Lower lobe of right lung (tissue), 2 donors: ENCODE data around the gene RGL3. TPM values are rescaled to one million over a fixed set of nuclear protein-coding genes. Genes with fewer than 3 reads are reported as not detected.
"Not testable (repeated sequence)": the region's sequence is repeated elsewhere in the genome, so short reads cannot be mapped to it uniquely, and the experiment has no call there.

ENCODE experiments used
- ATAC-seq, 2 donors: fragments of 200-7000 bp; cut with Tn5 transposase; one replicate each; pipeline ENCODE4 v1.9.1; 2020 to 2022; ENCODE audit warnings: mild to moderate bottlenecking in 2 of 2, moderate library complexity in 2 of 2
- DNase-seq: peaks from one replicate; pipeline ENCODE4 v3.0.0-alpha.2; 2020
- H3K27ac ChIP-seq: fragments of 200-600 bp; one replicate; pipeline ENCODE4 v1.8.0; 2022
- H3K27me3 ChIP-seq: fragments of 200-600 bp; one replicate; pipeline ENCODE4 v1.8.0; 2022; ENCODE audit warnings: low read depth
- H3K36me3 ChIP-seq: fragments of 200-600 bp; one replicate; pipeline ENCODE4 v1.8.0; 2022; ENCODE audit warnings: mild to moderate bottlenecking
- H3K4me1 ChIP-seq: fragments of 200-600 bp; one replicate; pipeline ENCODE4 v1.8.0; 2022
- H3K4me3 ChIP-seq: fragments of 200-600 bp; one replicate; pipeline ENCODE4 v1.8.0; 2022; ENCODE audit warnings: mild to moderate bottlenecking
- H3K9me3 ChIP-seq: fragments of 200-600 bp; one replicate; pipeline ENCODE4 v1.8.0; 2022
- CTCF ChIP-seq: fragments of 200-600 bp; IDR thresholded peaks from one replicate; pipeline ENCODE4 v1.8.0; 2022; ENCODE audit warnings: antibody characterized with exemption, mild to moderate bottlenecking
- intact Hi-C: fragments of 100-400 bp; cut with DNase I; formaldehyde crosslinking; loops from one replicate; pipeline ENCODE4 v1.11.0; 2022
- total RNA-seq: library from RNA; stranded (reverse); fragmentation: NEBNext Ultra II Directional; extraction: Animal tissue kit (Norgen Biotek cat#: 25700); gene quantifications from one replicate; pipeline ENCODE4 v1.2.1, GENCODE V29; 2021
- donor health status: DM: no; HTN: yes; CAD: no; lungs with severe emphysema.

Gene RGL3
- total RNA-seq, 1 donor from 2014 or later: 55.8 TPM

- H3K27me3 ChIP-seq: no peaks in the 10 kb centered on the region
- H3K27ac ChIP-seq: peak overlapping the region; percentile 87
- TF ChIP-seq CTCF: no peak
- intact Hi-C loops: no loop called here
- H3K4me1 ChIP-seq: peaks cover 22% of the 10 kb centered on the region
- H3K4me3 ChIP-seq: peak overlapping the region; percentile 87
- DNase-seq (no peak), ATAC-seq (no peak)
- no peaks in the 10 kb centered on the region for H3K9me3 ChIP-seq
- peaks cover 47% of the 10 kb centered on the region for H3K36me3 ChIP-seq
Observed at GRCh38 chr19:11435833-11436313, 16.8 kb upstream of the RGL3 start.

- peak within 1 kb of the TSS; percentile 87 for H3K27ac ChIP-seq
- TF ChIP-seq CTCF: peak; percentile 91
- DNase-seq (peak; percentile 99), ATAC-seq (peak; percentile 98)
- H3K4me3 ChIP-seq: peak within 1 kb of the TSS; percentile 87
- peaks cover 22% of the 10 kb centered on the region for H3K4me1 ChIP-seq
- H3K36me3 ChIP-seq: peaks cover 41% of the 10 kb centered on the region
- no peaks in the 10 kb centered on the region for H3K27me3 ChIP-seq
- intact Hi-C loops: no loop called here
- no peaks in the 10 kb centered on the region for H3K9me3 ChIP-seq
Observed at GRCh38 chr19:11435057-11435832, 16.1 kb upstream of the RGL3 start, which contains the start of the genes ODAD3 and PRKCSH. TSS of gene ODAD3 (minus strand) at chr19:11435121. CDS start at chr19:11435016, 105 bp downstream. TSS of gene PRKCSH (plus strand) at chr19:11435635. CDS start at chr19:11436118, 483 bp downstream.

GRCh38 chr19:11434703-11435056 lies 15.6 kb upstream of the RGL3 start:
- no peaks in the 10 kb centered on the region for H3K9me3 ChIP-seq
- no peaks in the 10 kb centered on the region for H3K27me3 ChIP-seq
- peak overlapping the region; percentile 87 for H3K4me3 ChIP-seq
- peaks cover 35% of the 10 kb centered on the region for H3K36me3 ChIP-seq
- H3K27ac ChIP-seq: peak overlapping the region; percentile 87
- DNase-seq (no peak), ATAC-seq (peak; percentile 6 to 23)
- peaks cover 22% of the 10 kb centered on the region for H3K4me1 ChIP-seq
- no peak for TF ChIP-seq CTCF
- intact Hi-C loops: no loop called here

GRCh38 chr19:11433526-11433925 lies 14.4 kb upstream of the RGL3 start:
- Histone ChIP-seq H3K4me1 (peaks cover 22% of the 10 kb centered on the region), H3K36me3 (peaks cover 24% of the 10 kb centered on the region)
- H3K27me3 ChIP-seq, H3K4me3 ChIP-seq, intact Hi-C loops, H3K27ac ChIP-seq, H3K9me3 ChIP-seq, ATAC-seq, DNase-seq: not testable (repeated sequence)

GRCh38 chr19:11426656-11427055 lies 7.5 kb upstream of the RGL3 start:
- H3K4me1 ChIP-seq: peaks cover 16% of the 10 kb centered on the region
- no peaks in the 10 kb centered on the region for H3K9me3 ChIP-seq
- DNase-seq (no peak), ATAC-seq (no peak)
- H3K36me3 ChIP-seq: no peaks in the 10 kb centered on the region
- intact Hi-C loops: no loop called here
- peaks cover 17% of the 10 kb centered on the region for H3K27me3 ChIP-seq
- H3K4me3 ChIP-seq: no peak overlapping the region
- no peak overlapping the region for H3K27ac ChIP-seq
- TF ChIP-seq CTCF: no peak
